Lower leg skin (tissue), 3 donors: ENCODE measurements around the gene CEP63.

ENCODE experiments used
- CTCF ChIP-seq, 3 donors: fragments of 450-650 bp; IDR thresholded peaks; one replicate each; pipeline ENCODE4 v1.5.1; 2016; ENCODE audit warnings: antibody characterized with exemption in 3 of 3, mild to moderate bottlenecking in 3 of 3, moderate library complexity in 2 of 3
- POLR2A ChIP-seq, 2 donors: fragments of 450-650 bp; IDR thresholded peaks; one replicate each; pipeline ENCODE4 v1.6.1; 2016 to 2017; ENCODE audit warnings: antibody characterized with exemption in 2 of 2, mild to moderate bottlenecking in 1 of 2, moderate library complexity in 1 of 2

- TF ChIP-seq CTCF (IDR thresholded peaks at IDR 0.05) (no peak), POLR2A (IDR thresholded peaks at IDR 0.05) (no peak)
Observed at GRCh38 chr3:134542287-134542958, 56.6 kb downstream of the CEP63 start.
